Prostate gland (tissue), 2 donors: ENCODE results near the gene TP63. TPM values are rescaled to one million over a fixed set of nuclear protein-coding genes. Genes with fewer than 3 reads are reported as not detected.

Source experiments
- DNase-seq: peaks from one replicate; pipeline ENCODE4 v3.0.0-alpha.2; 2019; ENCODE audit warnings: low spot score
- H3K27ac ChIP-seq, 2 donors: fragments of 200-600 bp; sonication (generic); 2 replicates each; pipeline ENCODE4 v1.5.1; 2017 to 2019
- H3K27me3 ChIP-seq: fragments of 200-600 bp; sonication (generic); replicated peaks from 2 replicates; pipeline ENCODE4 v1.5.1; 2019; ENCODE audit not compliant: insufficient read depth
- H3K36me3 ChIP-seq, 2 donors: fragments of 200-600 bp; sonication (generic); 1 replicate in 1 of 2; 2 replicates in 1 of 2; pipeline versions ENCODE4 v1.5.1 to v1.8.1; 2017 to 2019
- H3K4me1 ChIP-seq: fragments of 200-600 bp; sonication (generic); replicated peaks from 2 replicates; pipeline ENCODE4 v1.5.1; 2019
- H3K4me3 ChIP-seq, 2 donors: fragments of 200-600 bp; sonication (generic); 2 replicates each; pipeline ENCODE4 v1.5.1; 2017 to 2019
- H3K9me3 ChIP-seq: fragments of 200-600 bp; sonication (generic); 2 replicates; pipeline ENCODE4 v1.5.1; 2017
- CTCF ChIP-seq, 4 experiments: fragments of 200-600 bp in 2 of 4; fragments of 450-650 bp in 2 of 4; sonication (generic) in 2 of 4; IDR thresholded peaks; 1 replicate in 3 of 4; 2 replicates in 1 of 4; pipeline ENCODE4 v1.5.1; 2016 to 2019; ENCODE audit warnings: antibody characterized with exemption in 4 of 4, mild to moderate bottlenecking in 2 of 4, moderate library complexity in 2 of 4
- POLR2A ChIP-seq: fragments of 450-650 bp; IDR thresholded peaks from one replicate; pipeline ENCODE4 v1.6.1; 2016; ENCODE audit warnings: antibody characterized with exemption, mild to moderate bottlenecking
- POLR2AphosphoS5 ChIP-seq: sonication (generic); formaldehyde crosslinking; IDR thresholded peaks from one replicate; pipeline ENCODE4 v1.6.1; 2017; ENCODE audit warnings: antibody characterized with exemption
- WGBS: methylation state at CpG from one replicate; pipeline ENCODE4 v1.1.5; 2018; 5-methylcytosine and 5-hydroxymethylcytosine counted together
- intact Hi-C: fragments of 100-400 bp; cut with DNase I; formaldehyde crosslinking; loops from one replicate; pipeline ENCODE4 v1.14.2; 2022
- total RNA-seq, 2 donors: library from RNA; depleted of rRNA; stranded (reverse); fragments of >200 nt; gene quantifications; one replicate each; pipeline ENCODE4 v1.1.0, GENCODE V29; 2016

Gene TP63
- total RNA-seq, 2 donors from 2014 or later = 39.9 to 67.5 TPM

- no peak overlapping the region for H3K27ac ChIP-seq
- H3K4me1 ChIP-seq = no peaks in the 10 kb centered on the region
- intact Hi-C loops = no loop called here
- H3K4me3 ChIP-seq = no peak overlapping the region
- H3K36me3 ChIP-seq = no peaks in the 10 kb centered on the region
- H3K27me3 ChIP-seq = no peaks in the 10 kb centered on the region
- no peaks in the 10 kb centered on the region for H3K9me3 ChIP-seq
- WGBS = 75% methylated on average over 4 of the region's 4 CpGs
- TF ChIP-seq POLR2A (no peak), CTCF (IDR thresholded peaks at IDR 0.05) (no peak), POLR2AphosphoS5 (no peak)
- no peak for DNase-seq
These were observed 87.0 kb downstream of the TP63 start for GRCh38 chr3:189718215-189718614.

GRCh38 chr3:189720736-189721417, 89.7 kb downstream of the TP63 start:
- H3K4me3 ChIP-seq = no peak overlapping the region
- no peaks in the 10 kb centered on the region for H3K9me3 ChIP-seq
- H3K36me3 ChIP-seq = no peaks in the 10 kb centered on the region
- DNase-seq = no peak
- intact Hi-C loops = no loop called here
- WGBS = 85% methylated on average over 5 of the region's 5 CpGs
- H3K27ac ChIP-seq = no peak overlapping the region
- TF ChIP-seq CTCF (IDR thresholded peaks at IDR 0.05) (no peak), POLR2AphosphoS5 (no peak), POLR2A (no peak)
- H3K27me3 ChIP-seq = no peaks in the 10 kb centered on the region
- no peaks in the 10 kb centered on the region for H3K4me1 ChIP-seq

- WGBS = 74% methylated on average over 8 of the region's 8 CpGs
- Histone ChIP-seq H3K4me1 (no peaks in the 10 kb centered on the region), H3K9me3 (no peaks in the 10 kb centered on the region), H3K36me3 (no peaks in the 10 kb centered on the region), H3K27me3 (no peaks in the 10 kb centered on the region), H3K27ac (no peak overlapping the region), H3K4me3 (no peak overlapping the region)
- DNase-seq = no peak
- intact Hi-C loops = no loop called here
- TF ChIP-seq CTCF (IDR thresholded peaks at IDR 0.05) = no peak
- TF ChIP-seq POLR2A = no peak
- no peak for TF ChIP-seq POLR2AphosphoS5
These were observed 90.9 kb downstream of the TP63 start for GRCh38 chr3:189721873-189722665.

- 76% methylated on average over 4 of the region's 4 CpGs for WGBS
- no peaks in the 10 kb centered on the region for H3K27me3 ChIP-seq
- intact Hi-C loops = no loop called here
- no peak for TF ChIP-seq POLR2AphosphoS5
- TF ChIP-seq POLR2A = no peak
- TF ChIP-seq CTCF (IDR thresholded peaks at IDR 0.05) = no peak
- H3K9me3 ChIP-seq = no peaks in the 10 kb centered on the region
- no peak overlapping the region for H3K27ac ChIP-seq
- no peaks in the 10 kb centered on the region for H3K4me1 ChIP-seq
- H3K36me3 ChIP-seq = no peaks in the 10 kb centered on the region
- no peak for DNase-seq
- no peak overlapping the region for H3K4me3 ChIP-seq
These were observed 93.2 kb downstream of the TP63 start for GRCh38 chr3:189724356-189724755.

- no peak overlapping the region for H3K4me3 ChIP-seq
- 95% methylated on average over 2 of the region's 2 CpGs for WGBS
- H3K9me3 ChIP-seq = no peaks in the 10 kb centered on the region
- no peaks in the 10 kb centered on the region for H3K36me3 ChIP-seq
- no peaks in the 10 kb centered on the region for H3K4me1 ChIP-seq
- no peaks in the 10 kb centered on the region for H3K27me3 ChIP-seq
- intact Hi-C loops = no loop called here
- DNase-seq = no peak
- TF ChIP-seq POLR2A (no peak), POLR2AphosphoS5 (no peak), CTCF (IDR thresholded peaks at IDR 0.05) (no peak)
- H3K27ac ChIP-seq = no peak overlapping the region
These were observed 95.1 kb downstream of the TP63 start for GRCh38 chr3:189726277-189726676.
